Karpas-422 (cell line): Measurements from ENCODE around the gene IER5. TPM values are rescaled to one million over a fixed set of nuclear protein-coding genes. Genes with fewer than 3 reads are reported as not detected.
A peak's percentile ranks its signal among the peaks of the same experiment; 100 is the strongest.

Source experiments
- DNase-seq: peaks from one replicate; pipeline ENCODE4 v3.0.0-alpha.2; 2015
- H2AFZ ChIP-seq: fragments of 200-600 bp; sonication (generic); 2 replicates; pipeline ENCODE4 v1.6.1; 2014; ENCODE audit warnings: antibody characterized with exemption, low read length, mixed read lengths
- H3K27ac ChIP-seq: fragments of 200-600 bp; sonication (generic); 2 replicates; pipeline ENCODE4 v1.5.1; 2014; ENCODE audit warnings: mild to moderate bottlenecking, low read length, moderate library complexity
- H3K27me3 ChIP-seq: fragments of 200-600 bp; sonication (generic); 2 replicates; pipeline ENCODE4 v1.6.1; 2014; ENCODE audit warnings: low read length, mixed read lengths
- H3K36me3 ChIP-seq: fragments of 200-600 bp; sonication (generic); 2 replicates; pipeline ENCODE4 v1.6.1; 2014; ENCODE audit warnings: low read length, mixed read lengths; ENCODE audit not compliant: insufficient read depth
- H3K4me1 ChIP-seq: fragments of 200-600 bp; sonication (generic); 2 replicates; pipeline ENCODE4 v1.6.1; 2014; ENCODE audit warnings: mild to moderate bottlenecking, low read length, mixed read lengths
- H3K4me2 ChIP-seq: fragments of 200-600 bp; sonication (generic); 2 replicates; pipeline ENCODE4 v1.6.1; 2014; ENCODE audit warnings: low read length, low read depth, mild to moderate bottlenecking; ENCODE audit not compliant: poor library complexity, severe bottlenecking
- H3K4me3 ChIP-seq: fragments of 200-600 bp; sonication (generic); 2 replicates; pipeline ENCODE4 v1.5.1; 2014; ENCODE audit warnings: mild to moderate bottlenecking, antibody characterized with exemption, low read length, mixed read lengths
- H3K79me2 ChIP-seq: fragments of 200-600 bp; sonication (generic); 2 replicates; pipeline ENCODE4 v1.6.1; 2014; ENCODE audit warnings: mild to moderate bottlenecking, low read length, mixed read lengths
- H3K9ac ChIP-seq: fragments of 200-600 bp; sonication (generic); 2 replicates; pipeline ENCODE4 v1.6.0; 2014; ENCODE audit warnings: low read length
- H3K9me2 ChIP-seq: fragments of 200-600 bp; sonication (generic), shearing (Covaris generic); replicated peaks from 2 replicates; pipeline ENCODE4 v1.6.0; 2014; ENCODE audit warnings: mild to moderate bottlenecking, low read length, moderate library complexity; ENCODE audit not compliant: insufficient read depth
- H3K9me3 ChIP-seq: fragments of 300-700, 200-600 bp; sonication (generic); 2 replicates; pipeline ENCODE4 v1.6.1; 2014; ENCODE audit warnings: low read length, mixed read lengths
- H4K20me1 ChIP-seq: fragments of 200-600 bp; sonication (generic); 2 replicates; pipeline ENCODE4 v1.6.1; 2014; ENCODE audit warnings: mild to moderate bottlenecking, antibody characterized with exemption, low read length, low read depth; ENCODE audit not compliant: insufficient read depth
- total RNA-seq: library from RNA; depleted of rRNA; stranded (reverse); fragments of >200 nt; shearing (Covaris generic); gene quantifications from 2 replicates; pipeline ENCODE4 v1.2.3, GENCODE V29; 2014; ENCODE audit warnings: low replicate concordance

The IER5 gene
- total RNA-seq, 1 experiment from 2014 or later, result 5.3 TPM

DNA sequence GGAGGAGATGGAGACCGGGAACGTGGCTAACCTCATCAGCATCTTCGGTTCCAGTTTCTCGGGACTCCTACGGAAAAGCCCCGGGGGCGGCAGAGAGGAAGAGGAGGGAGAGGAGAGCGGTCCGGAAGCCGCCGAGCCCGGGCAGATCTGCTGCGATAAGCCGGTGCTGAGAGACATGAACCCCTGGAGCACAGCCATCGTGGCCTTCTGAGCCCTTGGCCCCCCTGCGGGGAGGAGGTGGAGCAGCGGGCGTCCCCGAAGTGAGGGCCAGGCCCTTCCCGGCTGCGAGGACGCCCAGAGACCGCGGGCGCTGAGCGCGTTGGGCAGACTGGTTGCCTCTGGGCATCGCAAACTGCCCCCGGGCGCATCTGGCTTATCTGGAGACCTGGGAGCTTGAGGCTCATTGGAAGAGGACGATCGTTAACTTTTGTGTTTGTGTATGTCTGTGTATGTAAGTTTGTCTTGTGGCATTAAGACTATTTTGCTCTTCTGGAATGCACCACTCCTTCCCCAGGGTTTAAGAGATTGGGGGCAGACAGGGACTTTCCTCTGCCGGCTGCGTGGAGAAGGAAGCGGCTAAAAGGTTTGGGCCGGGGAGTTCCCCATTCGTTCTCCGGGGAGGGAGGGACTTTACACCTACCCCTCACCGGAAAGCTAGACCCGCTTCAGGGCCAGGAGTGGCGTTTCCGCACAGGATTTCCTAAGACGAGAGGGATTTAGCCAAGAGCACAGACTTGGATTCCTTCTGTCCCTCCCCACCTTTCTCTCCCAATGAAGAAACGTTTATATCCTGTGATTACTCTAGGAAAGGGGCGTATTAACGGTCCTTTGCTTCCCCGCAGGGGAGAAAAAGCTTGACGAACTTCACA is 1.4 kb downstream of the IER5 start:
- peak overlapping the region; percentile 25; the same call in 1 of the 2 replicates for H2AFZ ChIP-seq
- no peak overlapping the region for H3K27ac ChIP-seq
- H3K9ac ChIP-seq, result peak overlapping the region; percentile 76
- H3K4me1 ChIP-seq, result peaks cover 33% of the 10 kb centered on the region
- no peaks in the 10 kb centered on the region for H3K36me3 ChIP-seq
- no peaks in the 10 kb centered on the region for H3K9me2 ChIP-seq
- DNase-seq, result peak; percentile 75
- peak overlapping the region; percentile 94 for H3K4me2 ChIP-seq
- H3K4me3 ChIP-seq, result peak overlapping the region; percentile 81
- no peaks in the 10 kb centered on the region for H3K27me3 ChIP-seq
- no peaks in the 10 kb centered on the region for H3K9me3 ChIP-seq
- peaks cover 36% of the 10 kb centered on the region for H4K20me1 ChIP-seq
- no peaks in the 10 kb centered on the region for H3K79me2 ChIP-seq

- H3K9me2 ChIP-seq, result no peaks in the 10 kb centered on the region
- peak; percentile 43 for DNase-seq
- peaks cover 36% of the 10 kb centered on the region for H4K20me1 ChIP-seq
- H3K27ac ChIP-seq, result no peak overlapping the region
- no peaks in the 10 kb centered on the region for H3K9me3 ChIP-seq
- H3K9ac ChIP-seq, result peak overlapping the region; percentile 76
- H3K27me3 ChIP-seq, result no peaks in the 10 kb centered on the region
- H3K36me3 ChIP-seq, result no peaks in the 10 kb centered on the region
- H3K4me3 ChIP-seq, result peak overlapping the region; percentile 81
- H3K4me2 ChIP-seq, result peak overlapping the region; percentile 94
- H3K4me1 ChIP-seq, result peaks cover 33% of the 10 kb centered on the region
- H2AFZ ChIP-seq, result no peak overlapping the region
- no peaks in the 10 kb centered on the region for H3K79me2 ChIP-seq
These were observed 2.2 kb downstream of the IER5 start for GRCh38 chr1:181090641-181091126.

- H3K4me3 ChIP-seq, result no peak overlapping the region
- no peak overlapping the region for H3K9ac ChIP-seq
- H3K79me2 ChIP-seq, result no peaks in the 10 kb centered on the region
- no peaks in the 10 kb centered on the region for H3K27me3 ChIP-seq
- peak overlapping the region; percentile 94 for H3K4me2 ChIP-seq
- no peak overlapping the region for H2AFZ ChIP-seq
- peaks cover 36% of the 10 kb centered on the region for H4K20me1 ChIP-seq
- H3K27ac ChIP-seq, result no peak overlapping the region
- H3K9me3 ChIP-seq, result no peaks in the 10 kb centered on the region
- no peaks in the 10 kb centered on the region for H3K9me2 ChIP-seq
- H3K4me1 ChIP-seq, result peaks cover 33% of the 10 kb centered on the region
- no peaks in the 10 kb centered on the region for H3K36me3 ChIP-seq
- peak; percentile 40 for DNase-seq
These were observed 3.0 kb downstream of the IER5 start for GRCh38 chr1:181091309-181092040.

GRCh38 chr1:181092056-181092455 is 3.6 kb downstream of the IER5 start:
- no peak overlapping the region for H3K4me2 ChIP-seq
- H3K79me2 ChIP-seq, result no peaks in the 10 kb centered on the region
- no peak overlapping the region for H2AFZ ChIP-seq
- H3K9ac ChIP-seq, result no peak overlapping the region
- peaks cover 33% of the 10 kb centered on the region for H3K4me1 ChIP-seq
- H3K4me3 ChIP-seq, result no peak overlapping the region
- no peak overlapping the region for H3K27ac ChIP-seq
- no peaks in the 10 kb centered on the region for H3K27me3 ChIP-seq
- DNase-seq, result peak; percentile 32
- H3K9me3 ChIP-seq, result no peaks in the 10 kb centered on the region
- no peaks in the 10 kb centered on the region for H3K9me2 ChIP-seq
- H4K20me1 ChIP-seq, result peaks cover 36% of the 10 kb centered on the region
- no peaks in the 10 kb centered on the region for H3K36me3 ChIP-seq

DNA sequence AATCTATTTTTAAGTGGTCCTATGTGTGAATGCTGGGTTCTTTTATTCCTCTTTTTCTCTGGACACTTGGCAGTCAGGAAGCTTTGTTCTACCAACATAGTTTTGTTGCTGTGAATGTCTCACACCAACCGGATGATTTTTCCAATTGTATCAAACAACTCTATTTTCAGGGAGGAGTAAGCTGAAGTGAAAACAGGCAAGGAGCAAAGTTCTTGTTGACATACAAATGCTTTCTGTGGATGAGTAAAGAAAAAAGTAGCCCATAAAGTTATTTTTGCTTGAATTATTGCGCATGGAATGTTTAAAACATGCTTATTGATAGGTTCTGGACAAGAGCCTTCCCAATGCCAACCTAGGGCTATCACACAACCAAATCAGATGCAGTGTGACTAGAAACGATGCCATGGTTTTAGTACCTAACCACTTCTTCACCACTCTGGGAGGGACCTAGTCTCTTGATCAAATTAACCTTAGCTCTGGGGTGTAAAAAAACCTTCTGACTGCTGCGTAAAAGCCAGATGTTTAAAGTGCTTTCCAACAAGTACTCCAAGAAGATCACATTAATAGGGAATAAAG is 4.5 kb downstream of the IER5 start:
- peak; percentile 34 for DNase-seq
- no peak overlapping the region for H3K4me2 ChIP-seq
- H3K36me3 ChIP-seq, result no peaks in the 10 kb centered on the region
- H4K20me1 ChIP-seq, result peaks cover 36% of the 10 kb centered on the region
- no peaks in the 10 kb centered on the region for H3K79me2 ChIP-seq
- H3K4me1 ChIP-seq, result peaks cover 24% of the 10 kb centered on the region
- no peak overlapping the region for H3K4me3 ChIP-seq
- H3K27ac ChIP-seq, result no peak overlapping the region
- no peaks in the 10 kb centered on the region for H3K9me2 ChIP-seq
- no peak overlapping the region for H3K9ac ChIP-seq
- H3K9me3 ChIP-seq, result no peaks in the 10 kb centered on the region
- no peaks in the 10 kb centered on the region for H3K27me3 ChIP-seq
- no peak overlapping the region for H2AFZ ChIP-seq

GRCh38 chr1:181094416-181095212 is 6.1 kb downstream of the IER5 start:
- H3K4me2 ChIP-seq, result no peak overlapping the region
- peaks cover 34% of the 10 kb centered on the region for H4K20me1 ChIP-seq
- no peak overlapping the region for H3K27ac ChIP-seq
- H3K36me3 ChIP-seq, result no peaks in the 10 kb centered on the region
- no peaks in the 10 kb centered on the region for H3K79me2 ChIP-seq
- no peak for DNase-seq
- 0 out of 2 replicates have a peak, but pooled peaks cover 3% of the 10 kb centered on the region for H3K27me3 ChIP-seq
- H2AFZ ChIP-seq, result no peak overlapping the region
- no peaks in the 10 kb centered on the region for H3K9me2 ChIP-seq
- H3K9ac ChIP-seq, result no peak overlapping the region
- H3K9me3 ChIP-seq, result no peaks in the 10 kb centered on the region
- H3K4me3 ChIP-seq, result no peak overlapping the region
- peaks cover 23% of the 10 kb centered on the region for H3K4me1 ChIP-seq

GRCh38 chr1:181095260-181095659 is 6.8 kb downstream of the IER5 start:
- Histone ChIP-seq H2AFZ (no peak overlapping the region), H3K36me3 (no peaks in the 10 kb centered on the region), H3K79me2 (no peaks in the 10 kb centered on the region), H3K27me3 (0 out of 2 replicates have a peak, but pooled peaks cover 3% of the 10 kb centered on the region), H3K9me2 (no peaks in the 10 kb centered on the region), H3K4me1 (peaks cover 18% of the 10 kb centered on the region), H3K27ac (no peak overlapping the region), H3K4me2 (no peak overlapping the region), H3K9ac (no peak overlapping the region), H3K4me3 (no peak overlapping the region), H4K20me1 (peaks cover 28% of the 10 kb centered on the region), H3K9me3 (no peaks in the 10 kb centered on the region)
- DNase-seq, result no peak
